Raji (cell line): ENCODE data around the gene SCLY.
A peak's percentile ranks its signal among the peaks of the same experiment; 100 is the strongest.

ENCODE experiments used
- POLR2A ChIP-seq: IDR thresholded peaks from 2 replicates; pipeline ENCODE4 v1.6.1; 2011; ENCODE audit warnings: low read depth, low read length, control low read depth; ENCODE audit not compliant: insufficient read depth

SCLY gene

GRCh38 chr2:238061315-238062202 is 758 bp downstream of the SCLY start:
- TF ChIP-seq POLR2A, result 0 out of 2 replicates have a peak, but pooled peaks have one; percentile 22

GRCh38 chr2:238063414-238064189 is 2.8 kb downstream of the SCLY start:
- TF ChIP-seq POLR2A, result no peak

- TF ChIP-seq POLR2A, result no peak
These were observed 3.6 kb downstream of the SCLY start for GRCh38 chr2:238064376-238064775.

GRCh38 chr2:238065071-238065846 is 4.5 kb downstream of the SCLY start:
- TF ChIP-seq POLR2A, result no peak

GRCh38 chr2:238066218-238066617 is 5.4 kb downstream of the SCLY start:
- no peak for TF ChIP-seq POLR2A

- no peak for TF ChIP-seq POLR2A
These were observed 7.1 kb downstream of the SCLY start for GRCh38 chr2:238067939-238068338.

- TF ChIP-seq POLR2A, result no peak
These were observed 8.4 kb downstream of the SCLY start for GRCh38 chr2:238069021-238069709.

- TF ChIP-seq POLR2A, result no peak
These were observed 9.1 kb downstream of the SCLY start for GRCh38 chr2:238069877-238070276.

GRCh38 chr2:238075397-238075796 is 14.6 kb downstream of the SCLY start:
- no peak for TF ChIP-seq POLR2A

GRCh38 chr2:238077292-238077691 is 16.5 kb downstream of the SCLY start:
- TF ChIP-seq POLR2A, result no peak

- TF ChIP-seq POLR2A, result no peak
These were observed 19.1 kb downstream of the SCLY start for GRCh38 chr2:238079874-238080327.

GRCh38 chr2:238080518-238080917 is 19.7 kb downstream of the SCLY start:
- TF ChIP-seq POLR2A, result no peak

GRCh38 chr2:238081150-238081549 is 20.3 kb downstream of the SCLY start:
- TF ChIP-seq POLR2A, result no peak

- no peak for TF ChIP-seq POLR2A
These were observed 20.8 kb downstream of the SCLY start for GRCh38 chr2:238081561-238081960.

- no peak for TF ChIP-seq POLR2A
These were observed 21.4 kb downstream of the SCLY start for GRCh38 chr2:238082151-238082550.
